ENCODE measurements around the gene GSG1L. TPM values are rescaled to one million over a fixed set of nuclear protein-coding genes. Genes with fewer than 3 reads are reported as not detected.

Gene GSG1L
- total RNA-seq, 5 donors from 2014 or later (not counting 1 experiment from before 2014, with no cell fraction given), result not detected

- no peaks in the 10 kb centered on the region for H3K36me3 Mint-ChIP-seq
- ChIA-PET CTCF (no interaction called here), POLR2A (no interaction called here)
- no peak for DNase-seq
- Histone ChIP-seq H3K36me3 (ENCODE audit: control insufficient read depth in 2 of 2, extremely low read depth in 1 of 2, insufficient read depth in 1 of 2, low read length in 1 of 2) (no peaks in the 10 kb centered on the region), H3K27ac (ENCODE audit: low read length) (no peak overlapping the region), H3K4me1 (ENCODE audit: control insufficient read depth in 1 of 2, extremely low read depth in 1 of 2, insufficient read depth in 2 of 2, low read length in 2 of 2) (no peaks in the 10 kb centered on the region), H3K9me3 (no peaks in the 10 kb centered on the region), H3K4me3 (ENCODE audit: control insufficient read depth in 1 of 2, extremely low read depth in 1 of 2, low read length in 1 of 2) (no peak overlapping the region), H3K27me3 (replicated peaks in 1 of 2; ENCODE audit: control insufficient read depth in 2 of 2, extremely low read depth in 1 of 2, insufficient read depth in 2 of 2, low read length in 1 of 2) (peaks cover 0 to 43% of the 10 kb centered on the region in 2 experiments)
- no peaks in the 10 kb centered on the region for H3K4me1 Mint-ChIP-seq
- 88% methylated on average over 2 of the region's 8 CpGs for WGBS (ENCODE audit: insufficient coverage)
- no peak overlapping the region for H3K4me3 Mint-ChIP-seq
- H3K9me3 Mint-ChIP-seq, result peaks cover 3 to 7% (median 3%) of the 10 kb centered on the region in 3 donors
- H3K27me3 Mint-ChIP-seq, result peaks cover 18 to 38% of the 10 kb centered on the region in 2 donors
- H3K27ac Mint-ChIP-seq, result no peak overlapping the region
- ATAC-seq (replicated peaks in 1 of 4), result no peak
Measured at GRCh38 chr16:28052274-28053128, 11.0 kb downstream of the GSG1L start.

- DNase-seq, result no peak
- H3K27ac Mint-ChIP-seq, result no peak overlapping the region
- peaks cover 0 to 38% of the 10 kb centered on the region in 2 experiments for H3K27me3 ChIP-seq (replicated peaks in 1 of 2; ENCODE audit: control insufficient read depth in 2 of 2, extremely low read depth in 1 of 2, insufficient read depth in 2 of 2, low read length in 1 of 2)
- WGBS (ENCODE audit: insufficient coverage), result 73% methylated on average over 4 of the region's 7 CpGs
- H3K4me1 Mint-ChIP-seq, result no peaks in the 10 kb centered on the region
- H3K9me3 Mint-ChIP-seq, result peaks cover 3 to 10% (median 6%) of the 10 kb centered on the region in 3 donors
- ChIA-PET POLR2A (no interaction called here), CTCF (no interaction called here)
- no peaks in the 10 kb centered on the region for H3K36me3 Mint-ChIP-seq
- H3K4me3 Mint-ChIP-seq, result no peak overlapping the region
- no peaks in the 10 kb centered on the region for H3K4me1 ChIP-seq (ENCODE audit: control insufficient read depth in 1 of 2, extremely low read depth in 1 of 2, insufficient read depth in 2 of 2, low read length in 2 of 2)
- no peak overlapping the region for H3K27ac ChIP-seq (ENCODE audit: low read length)
- ATAC-seq (replicated peaks in 1 of 4), result no peak
- no peak overlapping the region for H3K4me3 ChIP-seq (ENCODE audit: control insufficient read depth in 1 of 2, extremely low read depth in 1 of 2, low read length in 1 of 2)
- no peaks in the 10 kb centered on the region for H3K36me3 ChIP-seq (ENCODE audit: control insufficient read depth in 2 of 2, extremely low read depth in 1 of 2, insufficient read depth in 1 of 2, low read length in 1 of 2)
- H3K9me3 ChIP-seq, result no peaks in the 10 kb centered on the region
- H3K27me3 Mint-ChIP-seq, result peaks cover 15 to 33% of the 10 kb centered on the region in 2 donors
Measured at GRCh38 chr16:28051486-28051885, 12.0 kb downstream of the GSG1L start.

- ChIA-PET CTCF (no interaction called here), POLR2A (interaction anchor here in 1 of 2 donors (0.5 kb wide), 1 partner anchor 223 kb away, joined by 6 read pairs; no protein-coding TSS in a partner anchor)
- Histone ChIP-seq H3K9me3 (no peaks in the 10 kb centered on the region), H3K4me3 (ENCODE audit: control insufficient read depth in 1 of 2, extremely low read depth in 1 of 2, low read length in 1 of 2) (no peak overlapping the region), H3K4me1 (ENCODE audit: control insufficient read depth in 1 of 2, extremely low read depth in 1 of 2, insufficient read depth in 2 of 2, low read length in 2 of 2) (no peaks in the 10 kb centered on the region), H3K36me3 (ENCODE audit: control insufficient read depth in 2 of 2, extremely low read depth in 1 of 2, insufficient read depth in 1 of 2, low read length in 1 of 2) (no peaks in the 10 kb centered on the region), H3K27ac (ENCODE audit: low read length) (no peak overlapping the region), H3K27me3 (replicated peaks in 1 of 2; ENCODE audit: control insufficient read depth in 2 of 2, extremely low read depth in 1 of 2, insufficient read depth in 2 of 2, low read length in 1 of 2) (peaks cover 0 to 30% of the 10 kb centered on the region in 2 experiments)
- DNase-seq, result no peak
- no peak for ATAC-seq (replicated peaks in 1 of 4)
- no peak overlapping the region for H3K4me3 Mint-ChIP-seq
- H3K9me3 Mint-ChIP-seq, result peaks cover 0 to 4% (median 2%) of the 10 kb centered on the region in 3 donors
- no peak overlapping the region for H3K27ac Mint-ChIP-seq
- H3K27me3 Mint-ChIP-seq, result peaks cover 14 to 16% of the 10 kb centered on the region in 2 donors
- H3K36me3 Mint-ChIP-seq, result no peaks in the 10 kb centered on the region
- H3K4me1 Mint-ChIP-seq, result no peaks in the 10 kb centered on the region
- WGBS (ENCODE audit: insufficient coverage), result 87% methylated on average over 8 of the region's 8 CpGs
Measured at GRCh38 chr16:28042811-28043210, 20.7 kb downstream of the GSG1L start.

- H3K27me3 Mint-ChIP-seq, result peaks cover 16 to 17% of the 10 kb centered on the region in 2 donors
- no peak overlapping the region for H3K27ac Mint-ChIP-seq
- H3K27me3 ChIP-seq (replicated peaks in 1 of 2; ENCODE audit: control insufficient read depth in 2 of 2, extremely low read depth in 1 of 2, insufficient read depth in 2 of 2, low read length in 1 of 2), result peaks cover 0 to 32% of the 10 kb centered on the region in 2 experiments
- DNase-seq, result no peak
- 71% methylated on average over 2 of the region's 10 CpGs for WGBS (ENCODE audit: insufficient coverage)
- no peaks in the 10 kb centered on the region for H3K4me1 ChIP-seq (ENCODE audit: control insufficient read depth in 1 of 2, extremely low read depth in 1 of 2, insufficient read depth in 2 of 2, low read length in 2 of 2)
- ATAC-seq (replicated peaks in 1 of 4), result no peak
- H3K9me3 ChIP-seq, result no peaks in the 10 kb centered on the region
- H3K4me3 Mint-ChIP-seq, result no peak overlapping the region
- H3K27ac ChIP-seq (ENCODE audit: low read length), result no peak overlapping the region
- ChIA-PET POLR2A (no interaction called here), CTCF (no interaction called here)
- H3K9me3 Mint-ChIP-seq, result no peaks in the 10 kb centered on the region
- no peaks in the 10 kb centered on the region for H3K36me3 ChIP-seq (ENCODE audit: control insufficient read depth in 2 of 2, extremely low read depth in 1 of 2, insufficient read depth in 1 of 2, low read length in 1 of 2)
- H3K4me1 Mint-ChIP-seq, result no peaks in the 10 kb centered on the region
- no peak overlapping the region for H3K4me3 ChIP-seq (ENCODE audit: control insufficient read depth in 1 of 2, extremely low read depth in 1 of 2, low read length in 1 of 2)
- H3K36me3 Mint-ChIP-seq, result no peaks in the 10 kb centered on the region
Measured at GRCh38 chr16:28041615-28042014, 21.9 kb downstream of the GSG1L start.

GRCh38 chr16:28040039-28040438 is 23.5 kb downstream of the GSG1L start:
- POLR2A ChIA-PET, result no interaction called here

GRCh38 chr16:28039493-28039892 is 24.0 kb downstream of the GSG1L start:
- WGBS (ENCODE audit: insufficient coverage), result 98% methylated on average over 10 of the region's 10 CpGs
- H3K27me3 Mint-ChIP-seq, result peaks cover 16 to 18% of the 10 kb centered on the region in 2 donors
- no peaks in the 10 kb centered on the region for H3K4me1 Mint-ChIP-seq
- H3K4me1 ChIP-seq (ENCODE audit: control insufficient read depth in 1 of 2, extremely low read depth in 1 of 2, insufficient read depth in 2 of 2, low read length in 2 of 2), result no peaks in the 10 kb centered on the region
- H3K27me3 ChIP-seq (replicated peaks in 1 of 2; ENCODE audit: control insufficient read depth in 2 of 2, extremely low read depth in 1 of 2, insufficient read depth in 2 of 2, low read length in 1 of 2), result peaks cover 0 to 41% of the 10 kb centered on the region in 2 experiments
- no peak overlapping the region for H3K27ac Mint-ChIP-seq
- POLR2A ChIA-PET, result no interaction called here
- H3K27ac ChIP-seq (ENCODE audit: low read length), result no peak overlapping the region
- H3K4me3 Mint-ChIP-seq, result no peak overlapping the region
- ATAC-seq (replicated peaks in 1 of 4) (no peak), DNase-seq (no peak)
- no peak overlapping the region for H3K4me3 ChIP-seq (ENCODE audit: control insufficient read depth in 1 of 2, extremely low read depth in 1 of 2, low read length in 1 of 2)
- H3K9me3 Mint-ChIP-seq, result no peaks in the 10 kb centered on the region
- H3K36me3 ChIP-seq (ENCODE audit: control insufficient read depth in 2 of 2, extremely low read depth in 1 of 2, insufficient read depth in 1 of 2, low read length in 1 of 2), result no peaks in the 10 kb centered on the region
- CTCF ChIA-PET, result no interaction called here
- H3K9me3 ChIP-seq, result no peaks in the 10 kb centered on the region
- H3K36me3 Mint-ChIP-seq, result no peaks in the 10 kb centered on the region

More at GRCh38 chr16:28040039-28040438, 23.5 kb downstream of the GSG1L start:
- Histone ChIP-seq H3K9me3 (no peaks in the 10 kb centered on the region), H3K4me1 (ENCODE audit: control insufficient read depth in 1 of 2, extremely low read depth in 1 of 2, insufficient read depth in 2 of 2, low read length in 2 of 2) (no peaks in the 10 kb centered on the region), H3K27me3 (replicated peaks in 1 of 2; ENCODE audit: control insufficient read depth in 2 of 2, extremely low read depth in 1 of 2, insufficient read depth in 2 of 2, low read length in 1 of 2) (peaks cover 0 to 37% of the 10 kb centered on the region in 2 experiments), H3K36me3 (ENCODE audit: control insufficient read depth in 2 of 2, extremely low read depth in 1 of 2, insufficient read depth in 1 of 2, low read length in 1 of 2) (no peaks in the 10 kb centered on the region), H3K27ac (ENCODE audit: low read length) (no peak overlapping the region), H3K4me3 (ENCODE audit: control insufficient read depth in 1 of 2, extremely low read depth in 1 of 2, low read length in 1 of 2) (no peak overlapping the region)
- Mint-ChIP-seq H3K27me3 (peaks cover 17 to 19% of the 10 kb centered on the region in 2 donors), H3K4me3 (no peak overlapping the region), H3K36me3 (no peaks in the 10 kb centered on the region), H3K4me1 (no peaks in the 10 kb centered on the region), H3K27ac (no peak overlapping the region), H3K9me3 (no peaks in the 10 kb centered on the region)
- no peak for DNase-seq
- CTCF ChIA-PET, result no interaction called here
- ATAC-seq (replicated peaks in 1 of 4), result no peak
- WGBS (ENCODE audit: insufficient coverage), result 78% methylated on average over 8 of the region's 8 CpGs
